HCT116 (cell line): ENCODE data around the gene THOC6. TPM values are rescaled to one million over a fixed set of nuclear protein-coding genes. Genes with fewer than 3 reads are reported as not detected.
"Not testable (repeated sequence)": the region's sequence is repeated elsewhere in the genome, so short reads cannot be mapped to it uniquely, and the experiment has no call there.

Experiments
- ATAC-seq: fragments of 200-7000 bp; cut with Tn5 transposase; 2 replicates; pipeline ENCODE4 v1.9.1; 2020; ENCODE audit warnings: mild to moderate bottlenecking, moderate library complexity
- BruUV-seq: library from RNA; stranded (reverse); fragments of 400-500 nt; replicated peaks from 2 replicates; lab custom pipeline; 2021; lab: Mats Ljungman, UMichigan
- CTCF ChIA-PET: fragments of 300-600 bp; sonication (Branson Sonifier 250); formaldehyde crosslinking; loops from one replicate; lab custom pipeline; 2021; ENCODE audit warnings: antibody characterized with exemption; lab: Charles Lee
- POLR2A ChIA-PET: fragments of 300-600, 350-600 bp; sonication (Branson Sonifier 250); formaldehyde crosslinking; loops from one replicate; lab custom pipeline; 2021; ENCODE audit warnings: antibody characterized with exemption; lab: Charles Lee
- RAD21 ChIA-PET, 2 experiments: fragments of 300-600 bp; sonication (Branson Sonifier 250); formaldehyde crosslinking; loops; one replicate each; lab custom pipeline; 2023; ENCODE audit warnings: low total read pairs in 2 of 2; ENCODE audit not compliant: uncharacterized antibody in 2 of 2, unreplicated experiment in 2 of 2, low non-redundant PET in 1 of 2; lab: Charles Lee
- DNase-seq: peaks from one replicate; pipeline ENCODE4 v3.0.0-alpha.2; 2010; ENCODE audit warnings: low read depth, low spot score
- H2AFZ ChIP-seq: fragments of 200-600 bp; shearing (Covaris generic), sonication (generic); 2 replicates; pipeline ENCODE4 v1.6.1; 2017; ENCODE audit warnings: low read depth, mixed run types, mixed read lengths, antibody characterized with exemption, low read length; ENCODE audit not compliant: poor library complexity, severe bottlenecking
- H3K27ac ChIP-seq: 2 replicates; pipeline ENCODE4 v1.5.1; 2012; ENCODE audit warnings: low read depth, low read length
- H3K27me3 ChIP-seq: fragments of 200-600 bp; sonication (generic); 2 replicates; pipeline ENCODE4 v1.6.1; 2016; ENCODE audit warnings: mixed run types, low read length, mixed read lengths; ENCODE audit not compliant: insufficient read depth
- H3K36me3 ChIP-seq, 2 experiments: fragments of 200-500 bp in 1 of 2; fragments of 200-600 bp in 1 of 2; sonication (Bioruptor generic) in 1 of 2; sonication (generic) in 1 of 2; 2 replicates each; pipeline versions ENCODE4 v1.5.1 to v1.6.1; 2014 to 2016; ENCODE audit warnings: low read length in 2 of 2, inconsistent platforms in 1 of 2, mixed read lengths in 1 of 2, mixed run types in 1 of 2; ENCODE audit not compliant: insufficient read depth in 2 of 2, control insufficient read depth in 1 of 2
- H3K4me1 ChIP-seq, 2 experiments: fragments of 200-600 bp in 1 of 2; sonication (generic) in 1 of 2; 2 replicates each; pipeline versions ENCODE4 v1.5.1 to v1.6.1; 2012 to 2017; ENCODE audit warnings: low read length in 2 of 2, inconsistent platforms in 1 of 2, mild to moderate bottlenecking in 1 of 2, mixed read lengths in 1 of 2, mixed run types in 1 of 2, moderate library complexity in 1 of 2; ENCODE audit not compliant: insufficient read depth in 2 of 2, control insufficient read depth in 1 of 2
- H3K4me2 ChIP-seq: fragments of 200-600 bp; sonication (generic); 2 replicates; pipeline ENCODE4 v1.6.1; 2017; ENCODE audit warnings: mixed run types, low read length, mixed read lengths
- H3K4me3 ChIP-seq, 2 experiments: fragments of 200-600 bp in 1 of 2; sonication (generic) in 1 of 2; replicated peaks in 1 of 2; 2 replicates each; pipeline ENCODE4 v1.5.1; 2011 to 2016; ENCODE audit warnings: low read length in 2 of 2, control low read depth in 1 of 2, low read depth in 1 of 2, mild to moderate bottlenecking in 1 of 2, mixed read lengths in 1 of 2, mixed run types in 1 of 2
- H3K79me2 ChIP-seq: fragments of 200-600 bp; sonication (generic); 2 replicates; pipeline ENCODE4 v1.6.1; 2017; ENCODE audit warnings: mild to moderate bottlenecking, mixed run types, low read length, moderate library complexity, mixed read lengths; ENCODE audit not compliant: insufficient read depth
- H3K9ac ChIP-seq: fragments of 200-600 bp; sonication (generic); 2 replicates; pipeline ENCODE4 v1.6.1; 2016; ENCODE audit warnings: low read length, mixed read lengths
- H3K9me2 ChIP-seq: fragments of 200-600 bp; sonication (generic), shearing (Covaris generic); 2 replicates; pipeline ENCODE4 v1.6.1; 2017; ENCODE audit warnings: mixed run types, mild to moderate bottlenecking, moderate library complexity; ENCODE audit not compliant: insufficient read depth
- H3K9me3 ChIP-seq, 2 experiments: fragments of 200-500 bp in 1 of 2; fragments of 200-600 bp in 1 of 2; sonication (Bioruptor generic) in 1 of 2; sonication (generic) in 1 of 2; 2 replicates each; pipeline ENCODE4 v1.6.1; 2014 to 2017; ENCODE audit warnings: low read length in 2 of 2, mixed read lengths in 2 of 2, inconsistent platforms in 1 of 2, low read depth in 1 of 2, mild to moderate bottlenecking in 1 of 2, mixed run types in 1 of 2, moderate library complexity in 1 of 2; ENCODE audit not compliant: control insufficient read depth in 1 of 2, insufficient read depth in 1 of 2
- H4K20me1 ChIP-seq: fragments of 200-600 bp; sonication (generic), shearing (Covaris generic); 2 replicates; pipeline ENCODE4 v1.6.1; 2017; ENCODE audit warnings: mixed run types, mild to moderate bottlenecking, moderate library complexity; ENCODE audit not compliant: insufficient read depth
- FOSL1 ChIP-seq: IDR thresholded peaks from 2 replicates; pipeline ENCODE4 v1.6.1; 2012; ENCODE audit warnings: low read depth
- intact Hi-C: fragments of 100-400 bp; cut with micrococcal nuclease; formaldehyde crosslinking; loops from 2 replicates; pipeline ENCODE4 v1.10.0; 2022
- total RNA-seq: library from RNA; stranded (reverse); gene quantifications from one replicate; pipeline ENCODE4 v1.2.1, GENCODE V29; 2021; ENCODE audit not compliant: unreplicated experiment

THOC6 gene
- total RNA-seq, 1 experiment from 2014 or later: 62.9 TPM

- no peaks in the 10 kb centered on the region for H3K27me3 ChIP-seq
- H3K36me3 ChIP-seq: no peaks in the 10 kb centered on the region
- H3K4me1 ChIP-seq: peaks cover 0 to 14% of the 10 kb centered on the region in 2 experiments; a peak in 1 of 4 replicates
- intact Hi-C loops: loop anchor here (10.0 kb wide), 1 partner anchor 123 kb away; no protein-coding TSS in a partner anchor
- POLR2A ChIA-PET: interaction anchor here (0.7 to 1.3 kb wide), 2 partner anchors 12 to 30 kb away, joined by 3 read pairs; no protein-coding TSS in a partner anchor
- DNase-seq: no peak
- H3K79me2 ChIP-seq: no peaks in the 10 kb centered on the region
- RAD21 ChIA-PET: no interaction called here
- BruUV-seq: no TSS peak
- no peak for ATAC-seq
- no peak overlapping the region for H3K4me2 ChIP-seq
- no peaks in the 10 kb centered on the region for H3K9me3 ChIP-seq
- no peak overlapping the region for H2AFZ ChIP-seq
- no peaks in the 10 kb centered on the region for H3K9me2 ChIP-seq
- no peak overlapping the region for H3K9ac ChIP-seq
- no peak for TF ChIP-seq FOSL1
- CTCF ChIA-PET: no interaction called here
- H3K27ac ChIP-seq: no peak overlapping the region
- no peaks in the 10 kb centered on the region for H4K20me1 ChIP-seq
- H3K4me3 ChIP-seq: no peak overlapping the region
These were observed 27.7 kb downstream of the THOC6 start for GRCh38 chr16:3051494-3051893.

GRCh38 chr16:3052571-3053329 is 28.9 kb downstream of the THOC6 start:
- CTCF ChIA-PET, H3K36me3 ChIP-seq, DNase-seq, H3K79me2 ChIP-seq, H3K9me3 ChIP-seq, H3K9ac ChIP-seq, H3K27ac ChIP-seq, H3K4me2 ChIP-seq, H3K4me1 ChIP-seq, POLR2A ChIA-PET, H3K4me3 ChIP-seq, H4K20me1 ChIP-seq, H2AFZ ChIP-seq, RAD21 ChIA-PET, H3K9me2 ChIP-seq, BruUV-seq, H3K27me3 ChIP-seq: not testable (repeated sequence)
- ATAC-seq: peak; percentile 24; the same call in 1 of the 2 replicates
- intact Hi-C loops: loop anchor here (10.0 kb wide), 1 partner anchor 122 kb away; no protein-coding TSS in a partner anchor

- ATAC-seq: peak; percentile 48; the same call in 1 of the 2 replicates
These were observed 29.5 kb downstream of the THOC6 start for GRCh38 chr16:3053330-3053710.

More at GRCh38 chr16:3053330-3053710, 29.5 kb downstream of the THOC6 start:
- BruUV-seq, H3K9me3 ChIP-seq, CTCF ChIA-PET, H3K4me1 ChIP-seq, H3K79me2 ChIP-seq, H2AFZ ChIP-seq, POLR2A ChIA-PET, H3K36me3 ChIP-seq, H3K9me2 ChIP-seq, H3K27me3 ChIP-seq, H3K27ac ChIP-seq, RAD21 ChIA-PET, DNase-seq, H3K4me2 ChIP-seq, H3K4me3 ChIP-seq, H4K20me1 ChIP-seq, H3K9ac ChIP-seq: not testable (repeated sequence)
- intact Hi-C loops: loop anchor here (10.0 kb wide), 1 partner anchor 121 kb away; no protein-coding TSS in a partner anchor
